HCEC 1CT (cell line): ENCODE measurements around the gene PKP4.
"Not testable (repeated sequence)": the region's sequence is repeated elsewhere in the genome, so short reads cannot be mapped to it uniquely, and the experiment has no call there.

ENCODE experiments used
- DNase-seq: peaks from one replicate; pipeline ENCODE4 v3.0.0-alpha.2; 2017

PKP4 gene

DNA sequence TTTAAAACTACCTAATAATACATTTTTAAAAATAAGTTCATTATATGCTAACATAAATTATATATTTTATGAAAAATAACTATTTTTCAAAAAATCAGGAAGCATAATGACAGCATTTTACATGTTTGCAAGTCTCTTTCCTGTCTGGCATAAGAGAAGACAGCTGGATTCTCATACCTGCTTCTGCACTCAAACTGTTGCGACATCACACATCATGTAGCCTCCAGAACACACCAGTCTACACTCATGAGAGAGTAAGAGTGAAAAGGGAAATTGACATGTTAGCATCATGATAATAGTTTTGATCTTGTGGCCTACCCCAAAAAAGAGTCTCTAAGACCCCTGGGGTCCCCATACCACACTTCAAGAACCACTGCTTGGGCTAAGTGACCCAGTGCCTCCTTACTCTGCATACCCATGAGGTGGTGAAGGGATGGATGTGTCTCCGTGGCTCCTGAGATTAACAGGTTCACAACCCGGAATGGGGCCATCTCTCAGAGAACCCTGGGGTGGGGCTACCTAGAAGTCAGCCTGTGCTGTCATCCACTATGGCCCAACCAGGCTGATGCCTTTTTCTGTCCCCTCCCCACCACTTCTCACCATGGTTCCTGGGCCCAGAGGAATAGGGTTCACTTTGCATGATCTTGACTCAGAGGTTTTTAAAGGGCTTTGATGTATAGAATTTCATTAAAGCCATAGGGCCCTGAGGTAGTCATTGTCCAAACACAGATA, 235.8 kb downstream of the PKP4 start:
- no peak for DNase-seq

DNA sequence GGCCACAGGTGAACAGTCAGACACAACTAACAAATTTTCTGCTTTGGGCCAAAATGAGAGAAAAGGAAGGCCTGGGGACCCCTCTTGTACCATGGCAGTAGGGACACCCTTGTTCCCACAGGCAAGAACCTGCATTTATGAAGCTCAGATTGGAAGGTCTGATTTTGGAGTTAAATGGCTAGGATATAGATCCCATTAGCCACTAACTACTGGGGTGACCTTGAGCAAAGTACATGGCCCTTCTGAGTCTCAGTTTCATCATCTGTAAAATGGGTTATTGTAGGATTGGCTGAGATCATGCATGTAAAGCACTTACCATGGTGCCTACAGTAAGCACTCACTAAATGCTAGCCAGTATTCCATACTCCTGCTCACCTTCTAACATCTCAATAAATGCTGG, 236.7 kb downstream of the PKP4 start:
- DNase-seq = no peak

DNA sequence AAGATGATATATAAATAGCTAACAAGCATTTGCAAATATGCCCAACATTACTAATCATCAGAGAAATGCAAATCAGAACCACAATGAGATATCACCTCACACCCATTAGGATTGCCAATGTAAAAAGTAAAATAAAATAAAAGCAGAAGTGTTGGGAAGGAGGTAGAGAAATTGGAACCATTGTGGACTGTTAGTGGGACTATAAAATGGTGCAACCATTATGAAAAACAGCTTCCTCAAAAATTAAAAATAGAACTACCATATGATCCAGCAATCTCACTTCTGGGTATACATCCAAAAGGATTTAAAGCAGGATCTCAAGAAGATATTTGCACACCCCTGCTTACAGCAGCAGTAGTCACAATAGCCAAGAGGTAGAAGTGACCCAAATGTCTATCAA, 238.6 kb downstream of the PKP4 start:
- no peak for DNase-seq

DNA sequence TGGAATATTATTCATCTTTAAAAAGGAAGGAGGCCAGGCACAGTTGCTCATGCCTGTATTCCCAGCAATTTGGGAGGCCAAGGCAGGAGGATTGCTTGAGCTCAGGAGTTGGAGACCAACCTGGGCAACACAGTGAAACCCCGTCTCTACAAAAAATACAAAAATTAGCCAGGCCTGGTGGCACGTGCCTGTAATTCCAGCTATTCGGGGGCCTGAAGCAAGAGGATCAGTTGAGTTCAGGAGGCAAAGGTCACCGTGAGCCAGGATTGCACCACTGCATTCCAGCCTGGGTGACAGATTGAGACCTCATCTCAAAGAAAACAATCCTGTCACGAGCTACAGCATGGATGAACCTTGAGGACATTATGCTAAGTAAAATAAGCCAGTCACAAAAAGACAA, 239.0 kb downstream of the PKP4 start:
- DNase-seq = not testable (repeated sequence)

DNA sequence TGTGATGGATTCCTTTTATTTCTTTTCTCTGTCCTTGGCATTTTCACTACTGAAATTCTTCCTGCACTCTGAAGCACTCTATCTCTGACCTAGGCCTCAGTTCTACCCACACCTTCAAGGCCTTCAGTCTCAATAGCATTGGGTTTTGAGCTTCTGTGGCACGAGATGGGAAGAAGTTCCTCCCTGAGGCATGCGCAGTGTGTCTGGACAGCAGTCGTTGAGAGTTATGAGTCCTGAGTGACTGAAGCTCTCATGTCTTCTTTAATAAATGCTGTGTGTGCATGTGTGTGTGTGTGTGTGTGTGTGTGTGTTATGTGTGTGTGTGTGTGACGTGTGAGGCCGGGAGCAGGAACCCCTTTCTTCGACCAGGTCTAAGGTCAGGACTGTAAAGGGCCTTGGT, 242.6 kb downstream of the PKP4 start:
- DNase-seq = no peak

DNA sequence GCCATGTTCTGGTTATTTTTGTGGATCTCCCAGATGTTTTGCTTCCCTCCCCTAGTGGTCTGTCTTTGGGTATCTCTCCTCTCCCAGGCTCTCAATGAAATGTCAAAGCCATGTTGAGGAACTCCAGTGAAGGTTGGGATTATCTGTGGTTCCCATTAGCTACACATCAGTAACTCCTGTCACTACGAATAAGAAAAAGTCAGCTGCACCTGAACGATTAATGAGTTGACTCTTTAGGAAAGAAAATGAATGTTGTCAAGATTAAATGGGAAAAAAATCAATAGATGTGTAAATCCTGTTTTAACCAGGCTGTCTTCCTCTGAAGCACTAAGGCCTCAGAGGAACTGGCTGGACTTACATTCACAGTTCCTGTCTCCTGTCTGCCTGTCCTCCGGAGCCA, 244.3 kb downstream of the PKP4 start:
- no peak for DNase-seq

DNA sequence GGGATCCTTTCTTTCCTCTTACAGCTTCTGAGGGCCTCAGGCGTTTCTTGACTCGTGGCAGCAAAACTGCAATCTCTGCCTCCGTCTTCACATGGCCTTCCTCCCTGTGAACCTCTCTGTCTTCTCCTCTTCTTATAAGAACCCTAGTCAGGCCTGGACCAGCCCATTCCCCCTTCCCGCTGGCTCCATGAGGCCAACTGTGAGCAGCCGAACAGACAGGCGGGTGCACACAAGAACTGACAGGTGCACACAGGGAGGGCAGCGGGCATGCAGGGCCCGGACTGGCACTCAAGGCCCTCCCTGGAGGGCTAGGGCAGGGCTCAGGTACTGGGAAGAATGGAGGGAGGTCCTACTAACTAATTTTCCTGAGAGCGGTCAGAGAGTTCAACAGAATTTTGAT, 246.0 kb downstream of the PKP4 start:
- no peak for DNase-seq

DNA sequence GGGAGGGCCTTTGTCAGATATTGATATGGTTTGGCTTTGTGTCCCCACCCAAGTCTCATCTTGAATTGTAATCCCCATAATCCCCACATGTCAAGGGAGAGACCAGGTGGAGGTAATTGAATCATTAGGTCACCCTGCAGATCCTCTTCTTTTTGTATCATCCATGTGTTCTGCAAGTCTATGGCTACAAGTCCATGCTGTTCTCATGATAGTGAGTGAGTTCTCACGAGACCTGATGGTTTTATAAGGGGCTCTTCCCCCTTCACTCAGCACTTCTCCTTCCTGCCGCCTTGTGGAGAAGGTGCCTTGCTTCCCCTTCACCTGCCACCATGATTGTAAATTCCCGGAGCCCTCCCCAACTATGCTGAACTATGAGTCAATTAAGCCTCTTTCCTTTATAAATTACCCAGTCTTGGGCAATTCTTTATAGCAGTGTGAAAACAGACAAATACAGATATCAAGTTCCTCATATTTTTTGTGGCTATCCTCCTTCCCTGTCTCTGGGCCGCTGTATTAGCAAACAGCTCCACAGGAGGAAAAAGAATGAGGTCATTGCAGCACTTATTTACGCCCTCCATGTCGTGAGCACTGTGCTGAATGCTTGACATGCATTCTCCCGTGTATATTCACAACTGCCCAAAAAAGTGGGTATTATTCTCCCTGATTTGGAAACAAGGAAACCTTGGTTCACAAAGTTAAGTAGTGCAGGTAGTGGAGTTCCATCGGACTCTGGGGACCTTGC, 248.1 kb downstream of the PKP4 start:
- DNase-seq = not testable (repeated sequence)

DNA sequence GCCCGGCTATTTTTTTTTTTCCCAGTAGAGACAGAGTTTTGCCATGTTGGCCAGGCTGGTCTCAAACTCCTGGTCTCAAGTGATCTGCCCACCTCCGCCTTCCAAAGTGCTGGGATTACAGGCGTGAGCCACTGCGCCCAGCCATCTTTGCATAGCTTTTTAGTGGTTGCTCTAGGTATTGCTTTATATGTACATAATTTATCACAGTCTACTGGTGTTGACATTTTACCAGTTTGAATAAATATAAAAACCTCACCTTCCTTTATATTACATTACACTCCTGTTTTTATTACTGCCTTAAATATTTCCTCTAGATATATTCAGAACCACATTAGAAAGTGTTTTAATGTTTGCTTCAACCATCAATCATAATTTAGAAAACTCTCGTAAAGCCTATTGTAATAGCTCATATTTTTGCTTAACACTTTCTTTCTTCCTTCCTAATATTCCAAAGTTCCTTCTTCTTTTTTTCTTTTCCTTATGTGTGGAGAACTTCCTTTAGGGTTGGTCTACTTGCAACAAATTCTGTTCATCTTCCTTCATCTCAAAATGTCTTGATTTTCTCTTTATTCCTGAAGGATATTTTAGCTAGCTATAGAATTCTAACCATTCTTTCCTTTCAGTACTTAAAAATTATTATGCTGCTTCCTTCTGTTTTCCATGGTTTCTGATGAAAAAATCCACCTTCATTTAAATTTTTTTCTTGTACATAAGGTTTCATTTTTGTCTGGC, 256.2 kb downstream of the PKP4 start:
- no peak for DNase-seq

DNA sequence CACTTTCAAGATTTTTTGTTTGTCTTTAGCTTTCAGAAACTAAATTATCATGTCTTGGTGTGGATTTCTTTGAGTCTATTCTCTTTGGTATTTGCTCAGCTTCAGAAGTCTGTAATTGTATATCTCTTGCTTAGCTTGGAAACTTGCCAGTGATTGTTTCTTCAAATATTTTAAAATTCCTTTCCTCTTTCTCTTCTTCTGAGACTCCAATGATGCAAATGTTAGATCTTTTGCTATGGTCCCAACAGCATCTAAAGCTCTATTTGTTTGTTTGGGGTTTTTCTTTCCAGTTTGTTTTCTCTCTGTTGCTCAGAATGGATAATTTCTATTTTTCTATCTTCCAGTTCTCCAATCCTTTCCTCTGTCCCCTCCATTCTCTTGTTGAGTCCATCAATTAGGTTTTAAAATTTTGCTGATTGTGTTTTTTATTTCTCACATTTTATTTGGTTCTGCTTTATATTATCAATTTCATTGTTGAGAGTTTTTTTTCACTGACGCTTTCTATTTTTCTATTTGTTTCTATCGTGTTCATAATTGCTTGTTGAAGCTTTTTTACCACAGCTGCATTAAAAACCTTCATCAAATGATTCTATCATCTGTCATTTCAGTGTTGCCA, 256.9 kb downstream of the PKP4 start:
- no peak for DNase-seq

DNA sequence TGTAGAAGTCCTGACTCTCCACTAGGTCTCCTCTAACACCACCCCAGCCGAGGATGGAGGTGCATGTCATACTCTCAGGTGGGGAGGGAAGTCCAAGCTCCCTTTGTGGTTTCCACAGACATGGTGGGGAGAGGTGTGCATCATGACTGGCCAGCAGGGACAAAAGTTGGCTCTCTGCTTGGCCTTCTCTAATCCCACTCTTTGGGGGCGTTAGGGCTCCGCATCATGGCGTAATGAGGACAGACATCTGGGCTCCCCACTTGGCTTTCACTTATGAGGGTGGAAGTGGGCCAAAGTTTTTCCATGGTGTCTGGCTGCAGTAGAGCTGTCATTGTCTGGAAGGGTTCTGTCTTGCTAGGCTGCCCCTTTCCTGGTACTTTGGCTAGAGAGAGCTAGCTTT, 257.7 kb downstream of the PKP4 start:
- DNase-seq = no peak

DNA sequence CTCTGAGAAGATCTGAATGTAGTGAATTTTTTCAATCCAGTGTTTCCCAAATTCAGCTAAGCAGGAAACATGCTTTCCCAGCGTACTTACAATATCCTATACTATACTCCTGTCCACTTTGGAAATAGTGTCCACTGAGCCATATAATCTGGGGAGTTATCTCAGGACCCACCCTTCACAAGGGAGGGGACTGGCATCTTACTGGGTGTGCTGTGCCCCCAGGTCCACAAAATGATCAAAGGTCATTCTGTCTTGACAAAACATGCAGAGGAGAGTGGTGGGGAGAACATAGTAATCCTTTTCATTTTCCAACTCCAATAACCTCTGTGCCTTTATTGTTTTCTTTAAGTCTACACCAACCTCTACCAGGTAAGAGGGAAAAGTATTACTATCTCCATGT, 258.6 kb downstream of the PKP4 start:
- no peak for DNase-seq

DNA sequence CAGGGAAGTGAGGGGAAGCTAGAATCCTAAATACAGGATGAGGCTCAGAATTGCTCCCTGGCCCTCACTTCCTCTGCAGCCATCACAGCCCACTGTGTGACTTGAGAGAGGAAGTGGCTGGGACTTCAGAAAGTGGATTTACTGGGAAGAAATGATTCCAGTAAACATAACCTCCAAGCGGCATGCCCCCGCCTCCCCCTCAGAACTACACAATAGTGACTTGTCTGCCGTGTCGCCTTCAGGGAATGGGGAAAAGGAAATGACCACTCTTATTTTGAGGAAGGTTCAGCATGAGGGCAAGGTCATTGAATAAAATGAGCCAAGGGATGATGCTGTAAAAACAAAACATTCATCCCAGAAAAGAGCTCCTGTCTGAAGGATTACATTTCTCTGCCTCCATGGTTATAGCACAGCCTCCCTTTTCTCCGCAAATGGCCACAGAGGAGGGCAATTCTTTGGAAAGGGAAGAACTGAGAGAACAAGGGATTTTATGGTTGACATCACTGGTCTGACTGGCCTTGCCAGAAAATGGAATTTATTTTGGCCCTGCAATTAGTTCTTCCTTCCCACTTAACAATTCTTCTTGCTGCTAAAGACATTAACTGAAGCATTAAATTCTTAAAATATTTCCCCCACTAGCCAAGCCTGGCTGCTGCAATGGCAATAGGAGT, 259.5 kb downstream of the PKP4 start:
- no peak for DNase-seq

DNA sequence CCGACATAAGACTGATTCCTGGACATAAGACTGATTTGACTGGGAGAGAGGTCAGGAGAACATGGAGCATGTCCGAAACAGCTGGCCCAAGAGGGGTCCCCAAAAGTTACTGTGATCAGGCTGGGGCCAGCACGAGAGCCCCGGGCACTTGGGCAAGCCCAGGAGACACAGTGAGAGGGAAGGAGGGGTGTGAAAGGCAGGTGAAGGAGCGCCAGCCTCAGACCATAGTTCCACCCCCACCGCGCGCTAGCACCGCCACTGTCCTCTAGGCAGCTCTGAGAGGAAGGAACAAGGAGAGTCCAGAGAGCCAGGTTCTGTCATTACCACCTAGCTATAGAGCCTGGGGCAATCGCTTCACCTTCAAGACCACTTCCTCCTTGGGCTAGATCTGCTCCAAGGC, 260.2 kb downstream of the PKP4 start:
- no peak for DNase-seq

DNA sequence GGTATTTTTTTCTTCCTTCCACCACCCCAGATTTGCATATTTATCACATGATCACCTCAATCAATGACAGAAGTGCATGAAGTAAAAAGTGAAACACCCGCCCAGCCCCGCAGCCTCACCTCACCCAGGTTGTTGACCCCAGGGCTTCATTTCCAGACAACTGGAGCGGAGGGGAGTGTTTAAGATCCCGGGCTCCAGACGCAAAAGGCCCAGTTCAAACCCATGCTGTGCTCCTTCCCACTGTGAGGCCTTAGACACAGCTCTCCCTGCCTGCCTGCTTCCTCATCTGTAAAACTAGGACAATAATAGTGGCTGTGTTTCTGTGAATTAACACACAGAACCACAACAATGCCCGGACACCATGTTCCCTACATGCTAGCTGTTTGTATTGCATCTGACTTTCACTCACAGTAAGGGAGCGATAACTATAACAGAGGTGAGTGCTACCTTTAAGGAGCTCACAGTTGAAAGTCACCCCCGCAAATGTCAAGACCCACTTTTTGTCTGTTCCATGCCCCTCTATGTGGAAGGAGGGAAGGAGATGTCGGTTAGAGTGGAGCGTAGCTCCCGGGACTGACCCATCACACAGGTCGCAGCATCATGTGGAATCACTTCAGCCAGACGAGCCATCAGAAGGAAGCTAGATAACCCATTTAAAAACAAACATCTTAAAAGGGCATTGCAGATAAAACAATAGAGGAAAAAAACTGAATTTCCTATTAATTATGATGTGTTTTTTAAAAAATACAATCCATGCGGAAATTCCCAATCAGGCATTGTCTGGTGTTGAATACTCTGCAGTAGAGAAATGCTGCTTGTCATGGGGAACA, 260.8 kb downstream of the PKP4 start:
- no peak for DNase-seq

DNA sequence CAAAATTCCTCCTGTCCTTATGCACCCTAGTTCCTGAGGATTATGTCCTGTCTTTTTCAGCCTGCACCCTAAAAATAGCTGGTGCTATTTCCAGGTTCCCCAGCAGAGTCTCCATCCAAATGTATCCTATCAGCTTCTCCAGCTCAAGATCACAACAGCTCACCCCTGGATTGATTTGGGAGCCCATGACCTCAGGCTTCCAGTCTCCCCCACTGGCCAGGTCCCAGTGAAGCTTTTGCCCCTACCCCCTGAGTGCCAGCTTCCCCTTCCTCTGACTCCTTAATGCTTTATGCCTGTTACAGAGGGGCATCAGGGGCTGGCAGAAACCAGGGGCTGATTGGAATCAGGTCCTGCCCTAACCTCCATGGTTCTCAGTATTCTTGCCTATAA, 261.4 kb downstream of the PKP4 start:
- no peak for DNase-seq

DNA sequence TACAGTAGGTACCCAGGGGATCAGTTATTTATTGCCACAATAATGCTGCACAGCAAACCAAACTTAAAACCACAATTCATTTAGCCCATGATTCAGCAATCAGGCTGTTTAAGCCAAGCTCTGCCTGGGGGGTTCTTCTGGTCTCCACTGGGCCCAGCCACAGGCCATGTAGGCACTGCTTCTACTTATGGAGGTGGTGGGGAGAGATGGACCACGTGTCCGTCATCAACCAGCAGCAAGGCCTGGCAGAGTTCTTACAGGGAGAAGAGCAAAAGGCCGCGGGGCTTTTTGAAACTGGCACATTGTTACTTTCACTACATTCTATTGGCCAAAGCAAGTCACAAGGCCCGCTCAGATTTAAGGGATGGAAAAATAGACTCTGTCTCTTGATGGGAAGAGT, 262.1 kb downstream of the PKP4 start:
- DNase-seq = no peak

DNA sequence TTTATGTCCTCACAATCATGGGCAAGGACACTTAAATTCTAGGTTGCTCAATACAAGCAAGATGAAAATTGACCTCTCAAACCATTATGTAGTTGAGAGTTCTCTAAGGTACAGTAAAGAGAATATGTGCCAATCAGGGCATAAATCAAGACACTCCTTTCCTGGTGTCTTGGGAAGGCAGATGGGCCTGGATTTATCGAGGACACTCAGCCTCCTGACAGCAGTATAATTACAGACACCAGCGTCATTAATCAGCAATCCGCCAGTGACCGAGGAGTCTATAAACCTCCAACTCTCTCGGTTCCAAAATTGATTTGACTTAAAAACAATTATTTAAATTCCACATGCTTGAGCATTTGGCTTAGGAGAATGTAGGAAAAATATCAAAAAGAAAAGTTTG, 262.7 kb downstream of the PKP4 start:
- no peak for DNase-seq

DNA sequence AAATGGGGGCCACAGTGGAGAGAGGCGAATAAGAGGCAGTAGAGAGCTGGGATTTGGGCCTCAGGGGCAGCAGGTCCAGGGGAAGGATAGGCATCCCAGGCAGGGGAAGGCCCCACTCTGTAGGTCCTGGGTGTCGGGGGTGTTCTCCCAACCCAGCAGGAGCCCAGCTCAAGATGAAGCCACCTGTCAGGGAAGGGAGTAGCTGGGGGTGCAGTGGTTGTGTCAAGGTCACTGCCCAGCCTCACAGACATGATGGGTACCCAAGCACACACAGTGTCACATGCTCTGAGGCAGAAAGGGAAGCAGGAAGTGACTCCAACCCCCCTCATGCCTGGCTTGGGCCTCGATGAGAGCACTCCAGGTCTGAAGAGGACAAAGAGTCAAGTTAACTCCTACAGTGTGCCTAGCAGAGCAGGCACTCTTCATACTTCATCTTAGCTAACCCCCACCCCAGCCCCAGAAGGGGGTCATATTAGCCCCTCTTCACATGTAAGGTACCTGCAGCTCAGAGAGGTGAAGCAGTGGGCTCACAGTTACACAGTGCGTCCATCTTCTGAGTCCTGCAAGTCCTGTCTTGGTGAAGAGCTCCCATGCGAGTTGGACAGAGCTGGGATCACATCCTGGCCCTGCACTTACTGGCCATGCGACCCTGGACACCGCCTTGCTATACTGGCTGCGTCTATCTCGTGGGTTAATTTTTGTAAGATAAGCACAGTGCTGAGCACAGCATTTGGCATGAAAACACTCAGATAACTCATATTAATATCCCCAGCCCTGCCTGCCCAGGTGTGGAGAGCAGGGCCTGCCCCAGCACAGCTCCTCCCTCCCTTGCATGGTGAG, 265.7 kb downstream of the PKP4 start:
- no peak for DNase-seq

DNA sequence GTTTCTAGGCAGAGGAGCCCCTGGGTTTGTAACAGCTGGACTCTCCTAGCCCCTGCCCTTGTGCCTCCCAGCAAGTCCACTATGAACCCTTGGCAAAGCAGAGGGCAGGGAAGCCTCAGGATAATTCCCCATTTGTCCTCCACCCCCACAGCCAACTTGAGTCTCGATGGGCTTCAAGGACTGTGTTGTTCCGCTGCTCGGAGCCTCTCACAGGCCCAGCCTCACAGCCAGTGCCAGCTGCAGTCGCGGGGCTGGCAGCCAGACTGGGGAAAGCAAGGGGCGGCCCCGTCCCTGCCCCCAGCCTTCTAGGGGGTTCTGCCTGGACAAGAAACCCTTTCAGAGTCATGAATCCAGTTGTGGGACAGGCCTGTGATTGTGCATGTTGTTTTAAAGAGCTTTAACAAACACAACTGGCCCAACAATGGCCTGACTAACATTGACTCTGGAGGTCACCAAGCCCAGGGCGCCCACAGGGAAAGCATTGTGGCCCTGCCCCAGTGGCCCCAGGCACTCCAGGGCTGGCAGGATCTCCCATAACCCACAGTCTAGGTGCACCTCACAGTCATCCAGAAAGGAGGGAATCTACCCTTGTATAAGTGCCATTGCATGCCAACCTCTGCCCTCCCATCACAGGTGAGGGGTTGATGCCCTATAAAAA, 266.6 kb downstream of the PKP4 start:
- no peak for DNase-seq
